MG63 (cell line): ENCODE results near the gene ZNF688. TPM values are rescaled to one million over a fixed set of nuclear protein-coding genes. Genes with fewer than 3 reads are reported as not detected.

Source experiments
- total RNA-seq: library from RNA; depleted of rRNA; stranded (reverse); fragments of >200 nt; shearing (Covaris generic); gene quantifications from 2 replicates; pipeline ENCODE4 v1.2.3, GENCODE V29; 2014; ENCODE audit warnings: low replicate concordance; rRNA removed

The ZNF688 gene
- total RNA-seq, 1 experiment from 2014 or later: 4.0 TPM

Other genes with a start within 250 kb of the ZNF688 start
- 43.8 and 70.0 TPM in 2 replicates for gene CD2BP2, start 216.4 kb downstream of the ZNF688 start, total RNA-seq
- 40.3 and 60.6 TPM in 2 replicates for gene TBC1D10B, start 201.2 kb downstream of the ZNF688 start, total RNA-seq
- gene MYL11, start 196.9 kb downstream of the ZNF688 start, total RNA-seq: not detected in 2 replicates
- not detected in 2 replicates for gene SEPTIN1, start 189.2 kb downstream of the ZNF688 start, total RNA-seq
- 17.2 and 19.8 TPM in 2 replicates for gene ZNF48, start 176.3 kb downstream of the ZNF688 start, total RNA-seq
- 13.1 and 28.5 TPM in 2 replicates for gene ZNF771, start 164.1 kb downstream of the ZNF688 start, total RNA-seq
- gene DCTPP1, start 141.7 kb downstream of the ZNF688 start, total RNA-seq: 106 and 131 TPM in 2 replicates
- gene SEPHS2, start 125.8 kb downstream of the ZNF688 start, total RNA-seq: 75.8 and 110 TPM in 2 replicates
- gene ITGAL, start 99.0 kb downstream of the ZNF688 start, total RNA-seq: not detected in 2 replicates
- 47.6 and 72.9 TPM in 2 replicates for gene ZNF768, start 45.1 kb downstream of the ZNF688 start, total RNA-seq
- 11.8 and 27.9 TPM in 2 replicates for gene ZNF747, start 36.9 kb downstream of the ZNF688 start, total RNA-seq
- 2.0 and 6.8 TPM in 2 replicates for gene ZNF764, start 13.3 kb downstream of the ZNF688 start, total RNA-seq
- gene ZNF785, start 14.0 kb upstream of the ZNF688 start, total RNA-seq: 11.4 and 15.7 TPM in 2 replicates
- 6.5 and 9.1 TPM in 2 replicates for gene ZNF689, start 38.7 kb upstream of the ZNF688 start, total RNA-seq
- gene PRR14, start 79.2 kb upstream of the ZNF688 start, total RNA-seq: 1.7 and 5.3 TPM in 2 replicates
- gene FBRS, start 86.7 kb upstream of the ZNF688 start, total RNA-seq: 6.0 and 14.5 TPM in 2 replicates
- gene SRCAP, start 127.5 kb upstream of the ZNF688 start, total RNA-seq: 2.6 and 6.9 TPM in 2 replicates
- 18.3 and 25.2 TPM in 2 replicates for gene PHKG2, start 176.7 kb upstream of the ZNF688 start, total RNA-seq
- 4.1 and 9.1 TPM in 2 replicates for gene CFAP119, start 190.3 kb upstream of the ZNF688 start, total RNA-seq
- 116 and 127 TPM in 2 replicates for gene RNF40, start 190.6 kb upstream of the ZNF688 start, total RNA-seq
- 10.3 and 13.6 TPM in 2 replicates for gene ZNF629, start 215.5 kb upstream of the ZNF688 start, total RNA-seq